ENCODE results near the gene ADRM1.

ADRM1 gene

DNA sequence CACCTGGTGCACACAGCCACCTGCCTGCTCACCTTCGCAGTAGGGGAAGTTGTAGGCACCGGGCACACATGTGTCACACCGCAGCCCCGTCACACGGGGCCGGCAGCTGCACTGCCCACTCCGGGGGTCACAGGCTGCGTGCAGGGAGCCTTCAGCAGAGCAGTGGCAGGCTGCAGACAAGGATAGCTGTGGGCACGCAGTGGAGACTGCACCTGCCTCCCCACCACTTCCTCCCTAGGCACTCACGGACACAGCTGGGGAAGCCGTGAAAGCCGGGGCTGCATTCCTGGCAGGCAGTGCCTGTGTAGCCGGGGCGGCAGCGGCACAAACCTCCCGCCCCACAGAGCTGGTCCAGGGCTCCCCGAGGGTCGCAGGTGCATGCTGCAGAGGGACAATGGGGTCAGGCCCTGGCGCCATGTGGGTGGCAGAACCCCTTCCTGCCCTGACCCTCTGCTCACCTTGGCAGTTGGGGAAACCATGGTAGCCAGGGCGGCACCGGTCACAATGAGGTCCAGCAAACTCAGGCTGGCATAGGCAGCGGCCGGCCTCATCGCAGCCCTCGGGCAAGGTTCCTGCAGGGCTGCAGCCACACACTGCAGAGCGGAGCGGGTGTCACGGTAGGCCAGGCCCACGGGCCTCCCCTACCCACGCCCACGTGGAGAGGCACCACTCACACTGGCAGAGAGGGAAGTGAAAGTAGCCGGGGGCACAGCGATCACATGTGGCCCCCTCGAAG lies 34.9 kb downstream of the ADRM1 start:
- DNase-seq (ENCODE audit: low read depth in 2 of 2), result no peak

DNA sequence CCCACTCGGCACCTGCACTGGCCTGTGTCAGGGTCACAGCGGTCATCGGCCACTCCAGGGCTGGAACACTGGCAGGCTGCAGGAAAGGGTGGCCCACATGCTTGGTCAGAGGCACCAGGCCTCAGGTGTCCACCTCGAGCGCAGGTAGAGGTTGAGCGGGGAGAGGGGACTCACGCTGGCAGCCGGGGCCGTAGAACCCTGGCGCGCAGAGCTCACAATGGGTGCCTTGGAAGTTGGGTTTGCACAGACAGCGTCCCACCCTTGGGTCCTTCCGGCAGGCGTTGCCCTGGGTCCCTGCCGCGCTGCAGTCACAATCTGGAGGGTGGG lies 35.5 kb downstream of the ADRM1 start:
- DNase-seq (ENCODE audit: low read depth in 2 of 2), result no peak

DNA sequence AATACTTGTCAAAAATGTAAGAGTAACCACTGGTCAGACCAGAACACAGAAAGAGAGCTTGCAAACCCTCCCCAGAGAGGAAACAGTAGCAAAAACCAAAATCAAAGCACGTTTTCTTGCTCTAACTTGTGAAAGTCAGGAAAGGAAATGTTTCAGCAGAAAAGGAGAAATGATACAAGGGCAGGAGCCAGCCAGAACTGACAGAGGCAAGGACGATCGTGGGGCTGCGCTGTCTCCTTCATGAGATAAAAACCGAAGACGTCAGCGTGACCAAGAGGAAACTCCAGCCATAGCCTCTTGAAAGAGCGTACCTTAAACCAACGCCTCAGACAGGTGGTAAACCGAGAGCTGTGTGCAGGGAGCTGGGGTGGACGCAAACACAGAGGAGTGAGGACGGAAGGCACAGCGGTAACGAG lies 36.9 kb downstream of the ADRM1 start:
- DNase-seq (ENCODE audit: low read depth in 2 of 2), result no peak

DNA sequence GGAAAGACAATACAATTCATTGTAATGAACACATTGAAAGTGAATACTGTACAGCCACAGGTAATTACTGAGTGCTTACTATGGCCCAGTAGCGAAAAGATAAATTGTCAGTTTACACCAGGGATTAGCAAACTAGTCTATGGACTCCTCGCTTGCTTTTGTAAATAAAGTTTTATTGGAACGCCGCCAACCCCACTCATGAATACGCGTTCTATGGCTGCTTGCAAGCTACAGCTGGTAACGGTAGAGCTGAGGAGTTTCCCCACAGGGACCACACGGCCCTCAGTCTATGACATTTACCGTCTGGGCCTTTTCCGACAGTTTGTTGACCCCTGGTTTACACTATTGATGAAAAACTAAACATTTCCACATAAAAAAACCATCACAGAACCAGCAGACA lies 40.1 kb downstream of the ADRM1 start:
- no peak for DNase-seq (ENCODE audit: low read depth in 2 of 2)

DNA sequence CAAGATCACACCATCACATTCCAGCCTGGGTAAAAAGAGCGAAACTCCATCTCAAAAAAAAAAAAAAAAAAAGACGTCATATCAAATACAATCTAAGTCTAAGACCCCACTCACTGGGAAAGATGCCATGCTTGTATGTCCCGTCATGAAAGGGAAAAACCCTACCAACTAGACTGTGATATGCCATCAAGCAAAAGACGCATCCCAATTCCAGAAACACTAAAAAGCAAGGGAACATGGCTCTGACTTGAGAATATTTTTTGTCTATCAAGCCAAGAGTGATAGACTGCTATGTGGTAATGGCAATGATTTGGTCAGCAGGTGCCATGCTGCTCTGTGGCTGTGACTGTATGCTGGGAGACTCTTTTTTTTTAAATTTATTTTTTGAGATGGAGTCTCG lies 41.3 kb downstream of the ADRM1 start:
- no peak for DNase-seq (ENCODE audit: low read depth in 2 of 2)

DNA sequence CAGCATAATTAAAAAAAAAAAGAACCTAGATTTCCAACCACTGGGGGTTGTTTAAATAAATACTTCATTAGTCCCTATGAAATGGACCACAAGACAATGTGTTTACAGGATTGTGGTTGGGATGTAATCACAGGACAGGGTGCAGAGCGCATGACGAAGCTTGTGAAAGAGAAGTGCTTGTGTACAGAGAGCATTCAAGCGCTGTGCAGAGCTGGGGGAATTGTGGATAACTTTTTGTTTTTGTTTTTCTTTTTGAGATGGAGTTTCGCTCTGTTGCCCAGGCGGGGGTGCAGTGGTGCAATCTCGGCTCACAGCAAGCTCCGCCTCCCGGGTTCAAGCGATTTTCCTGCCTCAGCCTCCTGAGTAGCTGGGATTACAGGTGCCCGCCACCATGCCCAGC lies 42.0 kb downstream of the ADRM1 start:
- no peak for DNase-seq (ENCODE audit: low read depth in 2 of 2)

DNA sequence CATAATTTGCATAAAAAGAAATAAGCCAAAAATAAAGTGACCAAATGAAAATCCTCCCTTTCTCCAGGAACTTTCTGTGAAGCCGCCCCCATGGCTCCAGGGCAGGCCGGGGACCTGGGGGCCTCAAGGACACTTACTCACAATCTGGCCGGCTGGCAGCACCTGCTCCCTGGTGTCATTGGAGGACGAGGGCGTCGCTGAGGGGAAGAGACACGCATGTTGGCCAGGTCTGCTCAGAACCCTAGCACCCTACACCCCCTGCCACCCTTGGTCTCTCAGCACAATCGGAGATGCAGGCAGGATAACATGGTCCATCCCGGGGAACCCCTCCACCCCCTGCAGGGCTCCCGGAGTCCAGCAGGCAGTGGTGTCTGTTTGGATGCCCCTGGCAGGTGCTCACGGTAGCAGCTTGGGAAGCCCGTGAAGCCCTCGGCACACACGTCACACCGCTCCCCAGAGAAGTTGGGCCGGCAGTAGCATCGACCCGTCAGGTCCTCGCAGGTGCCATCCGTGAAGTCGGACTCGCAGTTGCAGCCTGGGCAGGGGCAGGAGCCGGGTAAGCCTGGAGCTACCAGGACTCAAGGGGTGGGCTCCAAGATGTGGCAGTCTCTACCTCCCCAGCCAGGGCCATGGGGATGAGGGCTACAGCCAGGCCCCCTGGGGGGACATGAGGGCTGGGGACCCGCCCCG lies 43.0 kb downstream of the ADRM1 start:
- no peak for DNase-seq (ENCODE audit: low read depth in 2 of 2)

DNA sequence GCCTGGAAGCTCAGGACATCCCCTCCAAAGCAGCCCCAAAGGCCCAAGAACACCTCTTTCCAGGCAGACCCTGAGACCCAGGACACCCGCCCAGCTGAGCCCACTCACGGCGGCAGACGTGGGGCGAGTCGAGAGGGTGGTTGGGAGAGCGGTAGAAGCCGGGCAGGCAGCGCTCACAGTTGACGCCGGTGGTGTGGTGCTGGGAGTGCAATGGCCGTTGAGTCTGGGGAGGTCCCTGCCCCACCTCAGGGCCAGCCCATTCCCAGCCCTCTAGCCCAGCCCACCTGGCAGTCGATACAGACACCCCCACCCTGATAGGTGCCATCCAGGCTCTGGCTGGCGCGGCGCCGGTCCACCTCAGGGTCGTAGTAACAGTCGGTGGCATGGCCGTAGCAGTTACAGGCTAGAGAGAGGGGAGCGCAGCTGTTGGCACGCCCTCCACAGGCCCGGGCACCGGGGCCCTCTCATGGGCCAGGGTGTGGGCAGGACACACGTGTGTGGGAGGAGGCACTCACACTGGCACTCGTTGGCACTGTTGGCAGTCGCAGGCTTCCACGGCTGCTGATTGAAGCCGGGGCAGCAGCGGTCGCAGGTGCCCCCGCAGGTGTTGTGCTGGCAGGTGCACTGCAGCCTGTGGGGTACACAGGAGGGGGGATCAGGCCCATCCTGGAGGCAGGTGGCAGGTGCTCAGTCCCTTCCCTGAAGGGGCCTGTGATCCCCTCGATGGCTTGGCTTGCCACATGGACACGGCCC lies 43.8 kb downstream of the ADRM1 start:
- no peak for DNase-seq (ENCODE audit: low read depth in 2 of 2)

DNA sequence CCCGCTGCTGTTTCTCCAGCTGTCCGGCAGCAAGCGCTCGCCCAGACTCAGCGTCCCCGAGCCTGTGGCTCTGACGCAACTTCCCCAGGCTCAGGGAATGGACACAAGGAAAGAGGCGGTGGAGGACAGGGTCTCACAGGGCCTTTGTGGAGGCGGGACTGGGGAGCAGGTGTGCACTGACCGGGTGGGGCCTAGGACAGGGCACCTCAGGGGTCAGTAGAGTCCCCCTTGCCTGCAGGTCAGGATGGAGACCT lies 44.3 kb downstream of the ADRM1 start:
- DNase-seq (ENCODE audit: low read depth in 2 of 2), result no peak

DNA sequence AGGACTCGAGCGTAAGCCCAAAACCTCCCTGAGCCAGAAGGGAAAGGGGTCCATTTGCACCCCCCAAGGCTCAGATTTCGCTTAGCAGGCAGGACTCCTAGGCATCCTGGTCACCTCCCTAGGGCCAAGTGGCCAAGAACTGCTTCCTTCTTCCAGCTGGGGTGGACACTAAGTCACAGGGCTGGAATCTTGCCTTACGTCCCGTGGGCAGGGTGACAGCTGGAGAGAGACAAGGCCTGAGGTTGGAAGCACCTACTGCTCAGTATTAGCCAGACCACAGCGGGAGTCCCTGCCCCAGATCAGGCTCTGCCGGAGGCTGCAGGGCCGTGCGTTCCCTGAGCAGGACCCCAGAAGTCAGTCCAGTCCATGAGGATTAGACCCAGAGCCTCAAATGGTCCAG lies 44.6 kb downstream of the ADRM1 start:
- DNase-seq (ENCODE audit: low read depth in 2 of 2), result no peak

DNA sequence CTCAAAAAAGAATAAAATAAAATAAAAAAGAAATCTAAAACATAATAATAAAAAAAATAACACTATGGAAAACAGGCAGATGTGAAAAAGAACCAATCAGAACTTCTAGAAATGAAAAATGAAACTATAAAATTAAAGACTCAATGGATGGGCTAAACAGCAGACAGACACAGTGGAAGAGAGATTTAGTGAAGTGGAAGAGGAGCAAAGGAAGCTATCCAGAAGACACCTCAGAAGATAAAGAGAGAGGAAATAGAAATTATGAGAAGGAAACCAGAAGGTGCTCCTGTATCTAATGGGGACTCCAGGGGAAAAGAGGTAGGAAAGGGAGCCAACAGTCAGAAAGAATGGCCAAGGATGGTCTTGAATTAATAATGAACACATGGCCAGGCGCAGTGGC lies 45.8 kb downstream of the ADRM1 start:
- no peak for DNase-seq (ENCODE audit: low read depth in 2 of 2)

DNA sequence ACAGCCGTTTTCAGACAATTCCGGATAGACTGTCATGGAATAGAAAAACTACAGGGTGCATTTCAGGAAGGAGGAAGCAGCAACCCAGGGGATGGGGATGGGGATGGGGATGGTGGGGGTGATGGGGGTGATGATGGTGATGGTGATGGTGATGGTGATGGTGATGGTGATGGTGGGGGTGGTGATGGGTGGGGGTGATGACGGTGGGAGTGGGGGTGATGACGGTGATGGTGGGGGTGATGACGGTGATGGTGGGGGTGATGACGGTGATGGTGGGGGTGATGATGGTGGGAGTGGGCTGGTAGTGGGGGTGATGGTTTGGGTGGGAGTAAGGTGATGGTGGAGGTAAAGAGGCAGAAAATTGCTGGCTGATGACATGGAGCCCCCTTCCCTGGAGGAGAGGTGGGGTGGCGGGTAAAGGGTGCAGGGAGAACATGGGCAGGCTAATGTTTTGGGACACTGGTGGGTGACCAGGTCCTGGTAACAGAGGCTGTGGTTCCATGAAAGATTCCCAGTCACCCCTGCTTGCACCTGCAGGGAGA lies 46.8 kb downstream of the ADRM1 start:
- no peak for DNase-seq (ENCODE audit: low read depth in 2 of 2)

DNA sequence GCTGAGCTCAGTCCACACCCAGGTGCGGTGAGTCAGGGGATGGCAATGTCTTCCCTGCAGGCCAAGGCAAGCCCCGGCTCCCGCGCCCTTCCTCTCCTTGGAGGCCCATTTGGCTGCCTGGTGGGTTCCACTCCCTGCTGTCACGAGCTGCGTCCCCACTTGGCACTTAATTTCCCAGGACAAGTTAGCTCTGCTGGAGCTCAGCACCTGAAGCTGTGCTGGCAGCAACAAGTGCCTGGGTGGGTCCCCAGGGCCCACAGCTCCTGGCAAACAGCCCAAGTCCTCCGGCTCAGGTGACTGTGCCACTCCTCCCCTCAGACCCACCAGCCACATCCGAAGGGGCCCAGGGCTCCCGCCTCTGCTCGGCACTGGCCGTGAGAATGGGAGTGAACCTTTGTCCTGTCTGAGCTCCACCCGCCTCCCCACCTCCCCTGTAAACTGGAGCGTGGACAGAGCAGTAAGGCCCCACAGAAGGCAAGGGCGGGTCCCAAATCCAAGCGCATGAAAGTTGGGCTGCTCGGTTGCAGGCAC lies 47.4 kb downstream of the ADRM1 start:
- no peak for DNase-seq (ENCODE audit: low read depth in 2 of 2)

DNA sequence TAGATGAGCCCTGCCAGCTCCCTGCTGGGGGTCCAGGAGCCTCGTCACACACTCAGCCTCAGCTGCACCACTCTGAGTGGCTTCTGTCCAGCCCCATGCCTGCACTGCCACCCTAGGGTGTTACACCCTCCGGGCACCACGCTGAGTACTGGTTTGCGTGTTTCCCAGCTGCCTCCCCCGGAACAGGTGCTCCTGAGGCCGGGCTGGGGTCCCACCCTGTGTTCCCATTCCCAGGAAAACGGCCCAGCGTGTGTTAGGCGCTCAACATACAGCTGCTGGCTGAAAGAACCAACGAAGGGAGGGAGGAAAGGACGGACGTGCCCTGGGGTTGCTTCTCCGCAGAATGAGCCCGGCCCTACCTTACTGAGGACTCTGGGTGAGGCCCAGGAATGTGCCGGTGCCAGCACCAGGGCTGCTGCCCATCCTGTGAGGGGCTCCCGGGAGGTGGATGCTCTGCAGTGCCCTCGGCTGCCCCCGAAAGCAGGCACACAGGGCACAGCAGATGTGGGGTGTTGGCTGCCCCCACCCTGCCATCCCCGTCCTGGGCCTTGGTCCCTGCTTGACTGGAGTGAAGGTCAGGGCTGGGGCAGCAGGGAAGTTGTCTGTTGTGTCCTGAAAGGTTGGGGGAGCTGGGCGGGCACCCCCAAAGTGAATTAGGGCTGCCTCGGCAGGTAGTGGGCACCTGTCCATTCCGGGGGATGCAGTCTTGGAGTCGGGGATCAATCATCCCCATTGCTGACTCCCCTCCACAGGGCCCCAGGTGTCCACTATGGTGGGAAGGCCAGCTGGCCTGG lies 48.0 kb downstream of the ADRM1 start:
- no peak for DNase-seq (ENCODE audit: low read depth in 2 of 2)

DNA sequence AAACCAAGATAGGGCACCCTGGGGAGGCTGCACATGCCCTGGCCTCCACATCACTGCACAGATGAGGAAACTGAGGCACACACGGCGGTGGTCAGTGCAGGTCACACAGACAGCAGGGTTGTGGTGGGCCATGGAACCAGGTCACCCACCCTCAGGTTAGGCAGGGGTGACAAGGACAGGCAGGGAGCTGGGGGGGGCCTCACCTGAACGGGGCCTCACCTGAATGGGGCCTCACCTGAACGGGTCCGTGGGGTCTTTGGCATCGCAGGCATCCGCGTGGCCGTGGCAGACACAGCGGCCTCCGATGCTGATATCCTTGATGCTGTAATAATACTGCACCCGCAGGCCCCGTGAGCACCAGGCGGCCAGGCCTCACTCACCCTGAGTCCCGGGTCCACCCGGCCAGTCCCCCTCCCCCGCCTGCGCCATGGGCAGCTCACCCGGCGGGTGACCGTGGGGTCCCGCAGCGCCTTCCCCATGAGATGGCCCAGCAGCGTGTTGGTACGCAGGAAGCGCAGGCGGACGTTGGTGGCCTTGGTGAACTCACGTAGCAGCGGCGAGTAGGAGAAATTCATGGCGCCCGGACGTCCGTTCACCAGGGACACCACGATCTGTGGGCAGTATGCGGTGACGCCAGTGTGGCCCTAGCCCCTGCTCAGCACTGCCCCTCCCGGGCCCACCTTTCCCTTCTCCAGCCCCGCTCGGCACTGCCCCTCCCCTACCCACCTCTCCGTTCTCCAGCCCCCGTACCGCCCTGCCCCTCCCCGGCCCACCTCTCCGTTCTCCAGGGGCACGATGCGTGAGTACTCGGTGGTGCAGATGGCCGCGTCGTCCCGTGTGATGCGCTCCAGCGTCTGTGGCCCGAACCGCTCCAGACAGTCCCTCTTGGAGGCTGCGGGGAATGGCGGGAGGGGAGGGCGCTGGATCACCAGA lies 48.9 kb downstream of the ADRM1 start:
- DNase-seq (ENCODE audit: low read depth in 2 of 2), result no peak

DNA sequence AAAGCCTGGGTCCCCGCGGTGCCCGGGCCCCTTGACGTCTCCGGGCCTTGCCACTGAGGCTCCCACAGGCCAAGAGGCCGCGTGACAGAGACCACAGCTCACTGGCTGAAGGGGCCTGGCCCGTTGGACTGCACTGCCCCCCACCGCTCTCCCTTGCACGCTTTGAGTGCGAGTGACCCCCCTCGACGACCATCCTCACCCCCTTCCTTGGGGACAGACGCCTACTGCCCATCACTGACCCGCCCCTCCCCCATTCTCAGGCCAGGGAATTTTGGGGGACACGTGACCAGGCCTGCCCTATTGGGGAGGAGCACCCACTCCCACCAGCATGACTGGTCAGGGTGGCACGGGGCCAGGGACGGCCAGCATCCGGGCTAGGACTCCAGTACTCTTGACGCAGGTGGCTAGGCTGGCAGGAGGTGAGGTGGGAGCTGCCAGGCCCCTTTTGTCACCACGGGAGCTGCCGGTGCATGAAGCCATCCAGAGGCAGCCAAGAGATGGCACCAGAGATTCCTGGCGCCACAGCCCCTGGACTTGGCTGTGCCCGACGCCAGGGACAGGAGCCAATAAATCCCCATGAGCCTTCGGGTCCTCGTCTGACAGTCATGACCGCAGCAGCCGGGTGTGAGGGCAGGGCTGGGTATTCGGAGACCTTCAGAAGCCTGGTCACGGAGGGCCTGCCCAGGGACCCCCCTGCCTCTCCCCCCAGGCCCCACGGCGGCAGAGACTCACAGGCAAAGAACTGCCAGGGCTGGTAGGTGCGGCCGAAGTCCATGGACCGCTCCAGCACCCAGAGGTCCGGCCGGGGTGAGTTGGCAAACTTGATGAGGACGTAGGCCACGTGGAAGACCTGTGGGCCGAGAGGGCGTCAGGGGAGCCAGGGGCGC lies 49.8 kb downstream of the ADRM1 start:
- no peak for DNase-seq (ENCODE audit: low read depth in 2 of 2)

DNA sequence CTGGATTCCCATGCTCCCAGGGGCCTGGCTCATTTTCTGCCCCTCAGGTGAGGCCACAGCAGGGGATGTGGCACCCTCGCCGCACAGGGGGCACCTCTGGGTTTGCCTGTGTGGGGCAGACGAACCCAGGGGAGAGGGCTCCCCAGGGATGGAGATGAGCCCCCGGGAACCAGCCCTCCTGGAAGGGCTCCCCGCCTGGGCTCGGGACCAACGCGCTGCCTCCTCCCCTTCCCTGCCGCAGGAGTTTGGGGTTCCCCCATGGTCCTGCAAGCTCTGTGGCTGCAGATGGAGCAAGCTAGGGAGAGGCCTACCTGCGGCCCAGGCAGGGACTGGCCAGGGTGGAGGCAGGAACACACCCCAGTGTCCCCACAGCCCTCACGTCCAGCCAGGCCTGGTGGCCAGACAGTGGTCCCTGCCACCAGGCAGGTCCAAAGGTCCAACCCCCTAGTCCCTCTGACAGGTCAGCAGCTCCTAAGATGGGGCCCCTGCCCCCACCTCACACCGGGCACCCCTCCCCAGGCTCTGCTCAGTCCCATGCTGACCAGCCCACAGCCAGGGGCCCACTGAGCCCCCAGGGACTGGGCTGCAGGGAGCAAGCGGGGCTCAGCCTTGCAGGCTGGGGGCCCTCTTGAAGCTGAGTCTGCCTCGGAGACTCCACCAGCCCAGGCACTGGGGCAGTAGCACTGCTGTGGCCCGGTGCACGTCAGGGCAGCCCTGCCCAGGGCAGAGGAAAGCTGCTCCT lies 50.7 kb downstream of the ADRM1 start:
- no peak for DNase-seq (ENCODE audit: low read depth in 2 of 2)

DNA sequence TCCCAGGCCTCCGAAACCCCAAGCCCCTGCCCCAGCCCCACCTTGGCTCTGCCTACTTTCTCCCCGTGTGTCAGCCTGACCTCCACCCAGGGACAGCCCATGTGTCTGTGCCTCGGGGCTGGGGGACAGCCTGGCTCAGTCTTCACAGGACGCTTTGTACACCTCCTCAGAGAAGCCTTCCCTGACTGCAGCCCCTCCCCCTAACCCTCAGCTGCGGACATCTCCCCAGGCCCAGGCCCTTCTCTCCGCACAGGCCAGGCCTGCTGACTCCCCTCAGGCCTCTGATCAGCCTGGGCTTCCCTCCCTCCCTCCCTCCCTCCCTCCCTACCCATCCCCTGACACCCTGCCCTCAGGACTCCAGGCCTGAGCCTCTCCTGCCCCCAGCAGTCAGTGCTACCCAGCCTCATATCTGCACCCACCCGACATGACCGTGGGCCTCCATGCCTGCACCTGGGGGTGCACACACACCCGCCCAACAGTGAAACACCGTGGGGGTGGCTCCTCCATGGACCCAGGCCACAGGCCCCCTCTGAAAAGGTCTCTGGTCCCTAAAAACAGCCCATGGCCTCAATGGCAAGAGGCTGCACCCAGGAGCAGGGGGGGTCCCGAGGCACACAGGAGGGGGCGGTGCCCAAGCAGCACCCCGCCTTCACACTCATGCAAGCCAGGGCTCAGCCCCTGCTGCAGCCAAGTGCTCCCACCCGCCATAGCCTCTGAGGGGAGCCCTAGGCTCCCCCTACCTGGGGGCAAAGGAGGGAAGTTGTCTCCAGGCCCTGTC lies 51.4 kb downstream of the ADRM1 start:
- no peak for DNase-seq (ENCODE audit: low read depth in 2 of 2)

Measured in stimulated activated CD4-positive, alpha-beta T cell treated with anti-CD3 and anti-CD28 coated beads, Interleukin-15, amount 100 ng/mL, for 48 hours (primary cell).